Sigmoid colon (tissue), 4 donors: ENCODE measurements around the gene OR4D10.

Source experiments
- EP300 ChIP-seq, 4 donors: sonication (generic); formaldehyde crosslinking; IDR thresholded peaks; one replicate each; pipeline ENCODE4 v1.6.1; 2017; ENCODE audit warnings: antibody characterized with exemption in 4 of 4
- POLR2AphosphoS5 ChIP-seq, 4 donors: sonication (generic); formaldehyde crosslinking; IDR thresholded peaks; one replicate each; pipeline ENCODE4 v1.6.1; 2017; ENCODE audit warnings: antibody characterized with exemption in 4 of 4

DNA sequence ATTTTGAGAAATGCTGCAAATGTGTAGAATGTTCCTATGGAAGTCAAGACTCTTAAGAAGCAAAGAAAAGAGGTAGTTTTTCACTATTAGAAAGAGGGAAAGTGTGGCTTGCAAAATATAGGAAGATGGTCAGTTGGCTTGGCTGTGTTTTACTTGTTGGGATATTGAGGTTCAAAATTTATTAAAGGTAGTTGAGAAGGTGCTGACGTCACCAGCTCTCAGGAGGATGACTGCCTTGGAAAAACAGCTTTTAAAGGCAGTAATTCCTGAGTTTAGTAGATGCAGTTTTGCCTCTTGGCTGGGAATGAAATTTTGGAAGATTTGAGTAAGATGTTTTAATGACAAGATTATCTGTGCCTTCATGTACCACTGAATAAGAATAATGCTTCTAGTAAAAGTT lies 38.6 kb downstream of the OR4D10 start:
- TF ChIP-seq EP300 (IDR thresholded peaks at IDR 0.05): no peak
- TF ChIP-seq POLR2AphosphoS5 (IDR thresholded peaks at IDR 0.05): no peak
